Osteoblast (primary cell): ENCODE data around the gene DNAJC27. TPM values are rescaled to one million over a fixed set of nuclear protein-coding genes. Genes with fewer than 3 reads are reported as not detected.

ENCODE experiments used
- DNase-seq: peaks from one replicate; pipeline ENCODE4 v3.0.0; 2011; ENCODE audit warnings: low spot score, mixed read lengths; ENCODE audit not compliant: insufficient read length; ENCODE audit errors: missing footprints
- H2AFZ ChIP-seq: 2 replicates; pipeline ENCODE4 v1.6.0; 2011; ENCODE audit warnings: mild to moderate bottlenecking, low read length
- H3K27ac ChIP-seq: 2 replicates; pipeline ENCODE4 v1.5.1; 2011; ENCODE audit warnings: mild to moderate bottlenecking, low read depth, low read length, moderate library complexity
- H3K27me3 ChIP-seq: 2 replicates; pipeline ENCODE4 v1.6.0; 2012; ENCODE audit warnings: mild to moderate bottlenecking, control low read depth, inconsistent platforms, low read length, moderate library complexity; ENCODE audit not compliant: insufficient read depth
- H3K36me3 ChIP-seq: 2 replicates; pipeline ENCODE4 v1.5.1; 2011; ENCODE audit warnings: mild to moderate bottlenecking, low read length, control low read depth, moderate library complexity; ENCODE audit not compliant: insufficient read depth
- H3K4me1 ChIP-seq: 2 replicates; pipeline ENCODE4 v1.5.1; 2011; ENCODE audit warnings: mild to moderate bottlenecking, low read length, control low read depth, moderate library complexity; ENCODE audit not compliant: insufficient read depth
- H3K4me2 ChIP-seq: 2 replicates; pipeline ENCODE4 v1.6.0; 2011; ENCODE audit warnings: mild to moderate bottlenecking, low read length; ENCODE audit not compliant: insufficient read depth
- H3K4me3 ChIP-seq: fragments of 200-600 bp; sonication (generic); 3 replicates; pipeline ENCODE4 v1.5.1; 2012; ENCODE audit warnings: mild to moderate bottlenecking, low read length, inconsistent platforms; ENCODE audit not compliant: insufficient read depth
- H3K79me2 ChIP-seq: 2 replicates; pipeline ENCODE4 v1.6.0; 2012; ENCODE audit warnings: mild to moderate bottlenecking, low read length, control low read depth, inconsistent platforms; ENCODE audit not compliant: insufficient read depth
- H3K9me3 ChIP-seq: 2 replicates; pipeline ENCODE4 v1.5.1; 2011; ENCODE audit warnings: low read depth, low read length, control low read depth
- H4K20me1 ChIP-seq: 2 replicates; pipeline ENCODE4 v1.6.0; 2012; ENCODE audit warnings: mild to moderate bottlenecking, low read length, control low read depth; ENCODE audit not compliant: insufficient read depth
- total RNA-seq: library from RNA; depleted of rRNA; stranded (reverse); fragments of >200 nt; gene quantifications from 2 replicates; pipeline ENCODE4 v1.2.3, GENCODE V29; 2012
- TF ChIP-seq, protein P1 (sequence below): IDR thresholded peaks from 2 replicates; pipeline ENCODE4 v1.5.1; 2011; ENCODE audit warnings: mild to moderate bottlenecking, low read depth, low read length, moderate library complexity; ENCODE audit errors: extremely low read depth

Gene DNAJC27
- total RNA-seq, 1 donor = 8.7 TPM

DNA sequence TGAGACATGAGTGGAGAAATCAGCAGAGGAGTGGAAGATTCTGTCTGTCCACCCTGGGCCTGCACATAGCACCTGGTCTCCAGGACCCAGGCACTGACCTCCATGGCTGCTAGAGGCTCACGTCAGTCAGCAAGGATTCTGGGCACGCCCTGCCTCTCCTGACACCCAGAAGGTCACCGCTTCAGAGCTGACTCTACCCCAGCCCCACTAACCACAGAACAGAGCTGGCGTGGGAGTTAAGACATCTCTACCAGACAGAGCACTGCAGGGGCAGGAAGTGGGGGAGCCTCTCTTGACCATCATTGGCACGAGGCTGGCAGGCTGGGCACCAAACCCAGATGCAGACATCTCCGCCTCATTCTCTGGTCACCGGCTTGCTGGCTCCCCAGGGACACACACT, 54.7 kb downstream of the DNAJC27 start:
- no peaks in the 10 kb centered on the region for H3K27me3 ChIP-seq
- peak overlapping the region; percentile 24 for H3K4me2 ChIP-seq
- peaks cover 19% of the 10 kb centered on the region for H4K20me1 ChIP-seq
- no peaks in the 10 kb centered on the region for H3K36me3 ChIP-seq
- DNase-seq = peak; percentile 97
- H2AFZ ChIP-seq = no peak overlapping the region
- no peak overlapping the region for H3K4me3 ChIP-seq
- H3K79me2 ChIP-seq = peaks cover 12% of the 10 kb centered on the region
- TF ChIP-seq, protein P1, sequence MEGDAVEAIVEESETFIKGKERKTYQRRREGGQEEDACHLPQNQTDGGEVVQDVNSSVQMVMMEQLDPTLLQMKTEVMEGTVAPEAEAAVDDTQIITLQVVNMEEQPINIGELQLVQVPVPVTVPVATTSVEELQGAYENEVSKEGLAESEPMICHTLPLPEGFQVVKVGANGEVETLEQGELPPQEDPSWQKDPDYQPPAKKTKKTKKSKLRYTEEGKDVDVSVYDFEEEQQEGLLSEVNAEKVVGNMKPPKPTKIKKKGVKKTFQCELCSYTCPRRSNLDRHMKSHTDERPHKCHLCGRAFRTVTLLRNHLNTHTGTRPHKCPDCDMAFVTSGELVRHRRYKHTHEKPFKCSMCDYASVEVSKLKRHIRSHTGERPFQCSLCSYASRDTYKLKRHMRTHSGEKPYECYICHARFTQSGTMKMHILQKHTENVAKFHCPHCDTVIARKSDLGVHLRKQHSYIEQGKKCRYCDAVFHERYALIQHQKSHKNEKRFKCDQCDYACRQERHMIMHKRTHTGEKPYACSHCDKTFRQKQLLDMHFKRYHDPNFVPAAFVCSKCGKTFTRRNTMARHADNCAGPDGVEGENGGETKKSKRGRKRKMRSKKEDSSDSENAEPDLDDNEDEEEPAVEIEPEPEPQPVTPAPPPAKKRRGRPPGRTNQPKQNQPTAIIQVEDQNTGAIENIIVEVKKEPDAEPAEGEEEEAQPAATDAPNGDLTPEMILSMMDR = no peak
- H3K27ac ChIP-seq = no peak overlapping the region
- H3K9me3 ChIP-seq = no peaks in the 10 kb centered on the region
- H3K4me1 ChIP-seq = peaks cover 23% of the 10 kb centered on the region

DNA sequence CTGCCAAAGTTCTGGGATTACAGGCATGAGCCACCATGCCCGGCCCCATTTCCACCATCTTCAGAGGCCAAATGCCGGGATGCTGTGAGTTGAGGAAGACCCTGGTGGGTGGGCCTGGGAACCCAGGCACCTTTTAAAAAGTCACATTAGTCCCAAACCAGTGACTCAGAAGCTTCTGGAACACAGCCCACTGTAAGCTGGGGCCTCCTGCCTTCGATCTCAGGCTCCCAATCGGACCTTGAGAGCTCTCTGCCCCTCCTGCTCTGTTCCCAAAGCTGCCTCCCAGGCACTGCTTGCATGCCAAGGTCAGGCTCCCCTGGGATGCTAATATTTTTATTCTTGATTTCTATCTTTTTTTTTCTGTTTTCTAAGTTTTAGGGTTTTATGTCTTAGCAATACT, 56.0 kb downstream of the DNAJC27 start:
- no peak overlapping the region for H3K4me2 ChIP-seq
- DNase-seq = peak; percentile 93
- H3K4me1 ChIP-seq = peaks cover 23% of the 10 kb centered on the region
- H3K9me3 ChIP-seq = no peaks in the 10 kb centered on the region
- TF ChIP-seq, protein P1 = no peak
- H3K27ac ChIP-seq = no peak overlapping the region
- H4K20me1 ChIP-seq = peaks cover 19% of the 10 kb centered on the region
- no peaks in the 10 kb centered on the region for H3K27me3 ChIP-seq
- H3K79me2 ChIP-seq = peaks cover 12% of the 10 kb centered on the region
- no peak overlapping the region for H2AFZ ChIP-seq
- no peak overlapping the region for H3K4me3 ChIP-seq
- H3K36me3 ChIP-seq = no peaks in the 10 kb centered on the region

DNA sequence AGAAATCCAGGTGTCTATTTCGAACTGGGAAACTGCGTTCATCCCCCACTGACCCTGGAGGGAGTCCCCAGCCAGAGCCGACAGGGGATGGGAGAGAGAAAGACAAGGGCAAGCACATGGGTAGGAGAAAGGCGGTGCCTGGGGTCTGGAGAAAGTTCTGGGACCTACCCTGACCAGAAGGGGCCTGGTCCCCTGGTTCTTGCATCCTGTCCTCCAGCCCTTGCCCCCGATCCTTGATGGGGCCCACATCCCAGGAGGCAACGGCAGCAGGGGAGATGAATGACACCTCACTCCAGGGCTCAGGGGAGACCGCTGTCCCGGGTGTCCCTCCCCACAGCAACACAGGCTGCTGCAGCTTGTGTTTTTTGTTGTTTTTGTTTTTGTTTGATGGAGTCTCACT, 56.6 kb downstream of the DNAJC27 start:
- Histone ChIP-seq H3K79me2 (peaks cover 12% of the 10 kb centered on the region), H2AFZ (no peak overlapping the region), H3K27me3 (no peaks in the 10 kb centered on the region), H3K4me1 (peaks cover 23% of the 10 kb centered on the region), H3K36me3 (no peaks in the 10 kb centered on the region), H4K20me1 (peaks cover 19% of the 10 kb centered on the region), H3K27ac (no peak overlapping the region), H3K4me3 (no peak overlapping the region), H3K9me3 (no peaks in the 10 kb centered on the region), H3K4me2 (no peak overlapping the region)
- TF ChIP-seq, protein P1 = no peak
- DNase-seq = no peak

DNA sequence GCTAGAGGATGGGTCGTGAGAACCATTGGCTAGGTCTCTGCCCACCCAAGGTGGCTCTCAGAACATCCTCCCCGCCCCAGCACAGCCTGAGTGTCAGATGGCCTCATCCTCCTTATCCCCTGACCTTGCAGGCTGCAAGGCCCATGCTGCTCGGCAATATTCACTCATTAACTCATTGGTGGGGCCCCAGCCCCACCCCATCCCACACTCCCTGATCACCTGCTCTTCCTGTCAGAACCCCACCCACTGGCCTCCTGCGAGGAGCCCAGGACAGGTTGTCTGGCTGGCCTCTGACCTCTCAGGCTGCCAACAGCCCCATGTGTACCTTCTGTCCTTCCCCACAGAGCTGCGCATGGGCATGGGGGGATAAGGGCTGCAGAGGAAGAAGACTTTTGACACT, 57.0 kb downstream of the DNAJC27 start:
- Histone ChIP-seq H3K4me1 (peaks cover 23% of the 10 kb centered on the region), H3K9me3 (no peaks in the 10 kb centered on the region), H2AFZ (no peak overlapping the region), H4K20me1 (peaks cover 19% of the 10 kb centered on the region), H3K4me3 (no peak overlapping the region), H3K79me2 (peaks cover 12% of the 10 kb centered on the region), H3K4me2 (no peak overlapping the region), H3K27me3 (no peaks in the 10 kb centered on the region), H3K27ac (no peak overlapping the region), H3K36me3 (no peaks in the 10 kb centered on the region)
- no peak for DNase-seq
- TF ChIP-seq, protein P1 = no peak
